HEK293 (cell line): ENCODE measurements around the gene MRGPRE.

Experiments
- ZBTB17 ChIP-seq: fragments of 450-650 bp; formaldehyde crosslinking; IDR thresholded peaks from 2 replicates; pipeline ENCODE4 v1.5.1; 2016; ENCODE audit warnings: missing biosample characterization, missing genetic modification characterization
- ZNF202 ChIP-seq: fragments of 450-650 bp; formaldehyde crosslinking; IDR thresholded peaks from 2 replicates; pipeline ENCODE4 v1.5.1; 2016; ENCODE audit warnings: missing biosample characterization, missing genetic modification characterization, borderline replicate concordance

GRCh38 chr11:3182462-3182852, 49.8 kb downstream of the MRGPRE start:
- TF ChIP-seq ZNF202 (tag by site-specific recombination) (no peak), ZBTB17 (tag by site-specific recombination) (no peak)
